ENCODE results near the gene CXCL1.

Gene CXCL1

DNA sequence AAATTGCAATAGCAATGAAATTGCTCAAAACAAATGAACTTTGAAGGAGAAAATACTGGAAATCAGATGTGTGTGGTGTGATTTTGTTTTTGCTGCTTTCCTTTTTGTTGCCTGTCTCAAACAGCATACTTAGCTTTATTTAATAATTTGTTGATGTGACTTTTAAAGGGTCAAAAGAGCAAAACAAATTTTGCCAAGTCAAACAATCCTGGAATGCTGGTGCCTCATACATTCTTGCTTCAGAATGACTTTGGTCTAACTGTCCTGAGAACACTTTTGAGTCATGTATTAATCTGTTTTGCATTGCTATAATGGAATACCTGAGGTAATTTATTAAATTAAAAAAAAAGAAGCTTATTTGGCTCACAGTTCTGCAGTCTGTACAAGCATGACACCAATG lies 12.7 kb upstream of the CXCL1 start:
- no peak for DNase-seq (ENCODE audit: low spot score)

DNA sequence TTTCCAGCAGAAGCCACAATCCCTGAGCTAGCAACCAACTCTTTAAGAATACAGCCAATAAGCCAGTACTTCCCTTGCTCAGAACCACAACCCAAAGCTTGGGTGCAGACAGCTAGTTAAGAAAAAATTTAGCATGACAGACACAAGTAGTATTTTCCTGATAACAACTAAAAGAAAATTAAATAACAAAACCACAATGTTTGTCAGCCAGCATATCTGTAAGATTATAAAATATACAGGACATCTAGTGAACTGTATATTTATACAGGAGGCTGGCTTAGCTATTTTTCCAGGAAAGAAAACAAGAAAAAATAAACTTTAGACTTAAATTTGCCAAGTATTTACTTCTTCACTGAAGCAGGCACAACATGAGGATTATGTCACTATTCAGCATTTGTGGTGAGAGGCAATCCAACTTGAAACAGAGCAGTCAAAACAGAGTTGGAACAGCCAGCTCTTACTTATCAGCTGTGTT lies 9.5 kb upstream of the CXCL1 start:
- Histone ChIP-seq H3K27ac (no peak overlapping the region), H3K4me3 (no peak overlapping the region)
- no peak for DNase-seq (ENCODE audit: low spot score)
- TF ChIP-seq, protein P1, sequence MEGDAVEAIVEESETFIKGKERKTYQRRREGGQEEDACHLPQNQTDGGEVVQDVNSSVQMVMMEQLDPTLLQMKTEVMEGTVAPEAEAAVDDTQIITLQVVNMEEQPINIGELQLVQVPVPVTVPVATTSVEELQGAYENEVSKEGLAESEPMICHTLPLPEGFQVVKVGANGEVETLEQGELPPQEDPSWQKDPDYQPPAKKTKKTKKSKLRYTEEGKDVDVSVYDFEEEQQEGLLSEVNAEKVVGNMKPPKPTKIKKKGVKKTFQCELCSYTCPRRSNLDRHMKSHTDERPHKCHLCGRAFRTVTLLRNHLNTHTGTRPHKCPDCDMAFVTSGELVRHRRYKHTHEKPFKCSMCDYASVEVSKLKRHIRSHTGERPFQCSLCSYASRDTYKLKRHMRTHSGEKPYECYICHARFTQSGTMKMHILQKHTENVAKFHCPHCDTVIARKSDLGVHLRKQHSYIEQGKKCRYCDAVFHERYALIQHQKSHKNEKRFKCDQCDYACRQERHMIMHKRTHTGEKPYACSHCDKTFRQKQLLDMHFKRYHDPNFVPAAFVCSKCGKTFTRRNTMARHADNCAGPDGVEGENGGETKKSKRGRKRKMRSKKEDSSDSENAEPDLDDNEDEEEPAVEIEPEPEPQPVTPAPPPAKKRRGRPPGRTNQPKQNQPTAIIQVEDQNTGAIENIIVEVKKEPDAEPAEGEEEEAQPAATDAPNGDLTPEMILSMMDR (IDR thresholded peaks at IDR 0.05) = no peak

More for the DNA sequence above, 12.7 kb upstream of the CXCL1 start:
- TF ChIP-seq, protein P1 (IDR thresholded peaks at IDR 0.05) = no peak
- Histone ChIP-seq H3K27ac (no peak overlapping the region), H3K4me3 (no peak overlapping the region)

DNA sequence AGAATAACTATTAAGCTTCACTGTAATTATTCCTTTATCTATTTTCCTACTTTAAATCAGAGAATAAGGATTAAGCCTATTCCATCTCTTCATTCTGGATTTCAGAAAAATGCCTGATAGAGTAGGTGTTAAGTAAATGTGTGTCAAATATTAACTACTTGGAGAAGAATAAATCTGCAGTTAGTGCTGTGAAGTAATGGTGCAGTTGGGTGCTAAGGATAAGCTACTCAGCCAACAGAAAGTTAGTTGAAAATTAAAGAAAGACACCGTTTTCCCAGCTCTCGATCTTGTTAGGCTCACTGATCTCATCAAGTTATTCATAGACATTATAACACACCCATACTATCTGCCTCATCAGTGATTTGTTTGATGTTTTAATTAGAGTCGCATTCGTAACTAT lies 9.0 kb upstream of the CXCL1 start:
- TF ChIP-seq, protein P1 (IDR thresholded peaks at IDR 0.05) = no peak
- no peak for DNase-seq (ENCODE audit: low spot score)
- no peak overlapping the region for H3K27ac ChIP-seq
- H3K4me3 ChIP-seq = no peak overlapping the region

DNA sequence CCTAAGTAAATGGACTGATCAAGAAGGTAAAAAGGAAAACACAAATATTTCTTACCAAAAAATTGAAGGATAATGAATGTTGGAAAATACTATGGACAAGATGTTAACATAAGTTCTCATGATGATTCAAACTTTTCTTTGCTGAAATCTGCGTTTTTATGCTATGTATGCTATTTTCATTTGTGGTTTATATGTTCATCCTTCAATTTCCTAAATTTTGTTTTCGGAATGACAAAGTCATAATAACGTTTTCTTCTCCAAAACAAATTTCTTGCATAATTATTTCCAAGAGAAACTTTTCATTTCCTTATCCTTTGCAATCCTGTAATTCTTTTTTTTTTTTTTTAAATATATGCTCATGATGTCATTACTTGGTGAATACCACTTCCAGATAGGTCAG lies 8.3 kb upstream of the CXCL1 start:
- Histone ChIP-seq H3K4me3 (no peak overlapping the region), H3K27ac (no peak overlapping the region)
- TF ChIP-seq, protein P1 (IDR thresholded peaks at IDR 0.05) = no peak
- no peak for DNase-seq (ENCODE audit: low spot score)

DNA sequence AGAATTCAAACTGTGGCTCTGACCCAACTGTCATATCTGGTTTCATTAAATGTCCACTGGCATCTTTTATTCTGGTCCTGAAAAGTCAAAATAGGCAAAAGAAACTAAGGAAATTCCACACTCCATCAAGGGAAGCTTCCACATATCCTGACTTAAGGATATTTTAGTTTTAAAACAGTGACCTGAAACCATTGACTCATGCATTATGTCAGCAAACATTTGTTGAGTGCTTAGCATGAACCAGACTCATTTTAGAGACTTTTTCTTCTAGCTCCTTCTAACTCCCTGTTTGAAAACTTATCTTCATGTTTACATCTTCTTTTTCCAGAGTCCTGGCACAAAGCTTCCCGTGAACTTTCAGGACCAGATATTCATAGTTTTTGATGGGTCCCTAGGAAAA lies 6.9 kb upstream of the CXCL1 start:
- Histone ChIP-seq H3K27ac (no peak overlapping the region), H3K4me3 (no peak overlapping the region)
- TF ChIP-seq, protein P1 (IDR thresholded peaks at IDR 0.05) = no peak
- DNase-seq (ENCODE audit: low spot score) = no peak

DNA sequence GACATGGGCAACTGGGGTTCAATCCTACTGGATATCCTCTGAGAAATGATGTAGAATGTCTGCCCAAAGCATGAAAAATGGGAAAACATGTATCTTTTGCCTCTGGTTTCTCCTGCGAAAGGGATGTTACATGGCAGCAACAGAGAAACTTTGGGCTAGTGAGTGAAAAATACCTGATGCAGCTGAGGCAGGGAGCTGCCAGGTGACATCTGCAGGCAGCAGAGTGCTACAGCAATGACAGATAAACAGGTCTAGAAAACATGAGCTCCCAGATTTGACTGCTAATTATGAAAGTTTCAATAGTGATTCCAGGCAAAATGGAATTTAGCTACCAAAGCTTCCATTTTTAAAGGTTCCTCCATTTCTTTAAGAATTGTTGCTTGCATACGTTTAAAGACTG lies 4.8 kb upstream of the CXCL1 start:
- Histone ChIP-seq H3K27ac (no peak overlapping the region), H3K4me3 (no peak overlapping the region)
- TF ChIP-seq, protein P1 (IDR thresholded peaks at IDR 0.05) = no peak
- no peak for DNase-seq (ENCODE audit: low spot score)

DNA sequence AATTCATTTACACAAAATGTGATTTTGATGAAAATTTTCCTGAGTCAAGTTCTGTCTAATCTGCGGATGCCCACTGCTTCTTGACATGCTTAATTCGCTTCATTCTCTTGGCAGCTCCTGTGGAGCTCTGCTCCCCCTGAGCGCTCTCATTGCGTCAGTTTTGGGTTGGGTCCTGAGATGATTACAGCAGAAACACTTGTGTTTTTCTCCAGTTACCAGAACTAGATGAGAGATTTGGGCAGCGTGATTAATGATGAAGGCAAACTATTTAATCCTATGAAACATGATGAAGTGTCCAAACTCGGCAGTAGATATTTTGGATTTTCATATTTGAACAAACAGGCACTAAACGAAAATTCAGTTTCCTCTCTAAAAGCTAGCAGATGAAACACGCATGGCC lies 4.2 kb upstream of the CXCL1 start:
- Histone ChIP-seq H3K4me3 (no peak overlapping the region), H3K27ac (no peak overlapping the region)
- no peak for DNase-seq (ENCODE audit: low spot score)
- TF ChIP-seq, protein P1 (IDR thresholded peaks at IDR 0.05) = no peak

Measured in coronary artery (tissue), 2 donors.